Karpas-422 (cell line): Measurements from ENCODE around the gene HUS1. TPM values are rescaled to one million over a fixed set of nuclear protein-coding genes. Genes with fewer than 3 reads are reported as not detected.
A peak's percentile ranks its signal among the peaks of the same experiment; 100 is the strongest.
"Not testable (repeated sequence)": the region's sequence is repeated elsewhere in the genome, so short reads cannot be mapped to it uniquely, and the experiment has no call there.

Experiments used
- DNase-seq: peaks from one replicate; pipeline ENCODE4 v3.0.0-alpha.2; 2015
- H2AFZ ChIP-seq: fragments of 200-600 bp; sonication (generic); 2 replicates; pipeline ENCODE4 v1.6.1; 2014; ENCODE audit warnings: antibody characterized with exemption, low read length, mixed read lengths
- H3K27ac ChIP-seq: fragments of 200-600 bp; sonication (generic); 2 replicates; pipeline ENCODE4 v1.5.1; 2014; ENCODE audit warnings: mild to moderate bottlenecking, low read length, moderate library complexity
- H3K27me3 ChIP-seq: fragments of 200-600 bp; sonication (generic); 2 replicates; pipeline ENCODE4 v1.6.1; 2014; ENCODE audit warnings: low read length, mixed read lengths
- H3K36me3 ChIP-seq: fragments of 200-600 bp; sonication (generic); 2 replicates; pipeline ENCODE4 v1.6.1; 2014; ENCODE audit warnings: low read length, mixed read lengths; ENCODE audit not compliant: insufficient read depth
- H3K4me1 ChIP-seq: fragments of 200-600 bp; sonication (generic); 2 replicates; pipeline ENCODE4 v1.6.1; 2014; ENCODE audit warnings: mild to moderate bottlenecking, low read length, mixed read lengths
- H3K4me2 ChIP-seq: fragments of 200-600 bp; sonication (generic); 2 replicates; pipeline ENCODE4 v1.6.1; 2014; ENCODE audit warnings: low read length, low read depth, mild to moderate bottlenecking; ENCODE audit not compliant: poor library complexity, severe bottlenecking
- H3K4me3 ChIP-seq: fragments of 200-600 bp; sonication (generic); 2 replicates; pipeline ENCODE4 v1.5.1; 2014; ENCODE audit warnings: mild to moderate bottlenecking, antibody characterized with exemption, low read length, mixed read lengths
- H3K79me2 ChIP-seq: fragments of 200-600 bp; sonication (generic); 2 replicates; pipeline ENCODE4 v1.6.1; 2014; ENCODE audit warnings: mild to moderate bottlenecking, low read length, mixed read lengths
- H3K9ac ChIP-seq: fragments of 200-600 bp; sonication (generic); 2 replicates; pipeline ENCODE4 v1.6.0; 2014; ENCODE audit warnings: low read length
- H3K9me2 ChIP-seq: fragments of 200-600 bp; sonication (generic), shearing (Covaris generic); replicated peaks from 2 replicates; pipeline ENCODE4 v1.6.0; 2014; ENCODE audit warnings: mild to moderate bottlenecking, low read length, moderate library complexity; ENCODE audit not compliant: insufficient read depth
- H3K9me3 ChIP-seq: fragments of 300-700, 200-600 bp; sonication (generic); 2 replicates; pipeline ENCODE4 v1.6.1; 2014; ENCODE audit warnings: low read length, mixed read lengths
- H4K20me1 ChIP-seq: fragments of 200-600 bp; sonication (generic); 2 replicates; pipeline ENCODE4 v1.6.1; 2014; ENCODE audit warnings: mild to moderate bottlenecking, antibody characterized with exemption, low read length, low read depth; ENCODE audit not compliant: insufficient read depth
- total RNA-seq: library from RNA; depleted of rRNA; stranded (reverse); fragments of >200 nt; shearing (Covaris generic); gene quantifications from 2 replicates; pipeline ENCODE4 v1.2.3, GENCODE V29; 2014; ENCODE audit warnings: low replicate concordance

HUS1 gene
- total RNA-seq, 1 experiment from 2014 or later, result 19.6 TPM

DNA sequence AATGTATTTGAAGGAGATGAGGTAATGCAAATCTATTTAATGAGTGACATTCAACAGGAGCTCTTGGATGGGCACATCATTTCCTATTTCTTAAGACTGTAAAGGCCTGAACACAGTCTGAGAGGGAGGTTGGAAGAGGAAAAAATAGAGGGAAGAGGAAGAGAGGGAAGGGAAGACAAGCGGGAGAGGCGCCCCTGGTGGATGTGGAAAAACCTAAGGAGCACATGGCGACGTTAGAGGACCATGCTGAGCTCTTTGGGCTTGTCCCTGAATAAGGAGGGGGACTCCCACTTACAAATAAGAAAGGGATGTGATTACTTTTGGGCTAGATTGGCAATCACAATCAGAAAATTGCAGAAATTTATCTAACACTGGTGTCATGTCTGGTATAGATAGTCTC, 29.8 kb upstream of the HUS1 start:
- Histone ChIP-seq H3K9me3 (no peaks in the 10 kb centered on the region), H3K9me2 (no peaks in the 10 kb centered on the region), H3K27ac (no peak overlapping the region), H3K9ac (no peak overlapping the region), H3K4me1 (peaks cover 11% of the 10 kb centered on the region), H3K79me2 (no peaks in the 10 kb centered on the region), H3K36me3 (no peaks in the 10 kb centered on the region), H3K27me3 (no peaks in the 10 kb centered on the region), H4K20me1 (no peaks in the 10 kb centered on the region), H3K4me3 (no peak overlapping the region), H2AFZ (no peak overlapping the region), H3K4me2 (no peak overlapping the region)
- DNase-seq, result no peak

DNA sequence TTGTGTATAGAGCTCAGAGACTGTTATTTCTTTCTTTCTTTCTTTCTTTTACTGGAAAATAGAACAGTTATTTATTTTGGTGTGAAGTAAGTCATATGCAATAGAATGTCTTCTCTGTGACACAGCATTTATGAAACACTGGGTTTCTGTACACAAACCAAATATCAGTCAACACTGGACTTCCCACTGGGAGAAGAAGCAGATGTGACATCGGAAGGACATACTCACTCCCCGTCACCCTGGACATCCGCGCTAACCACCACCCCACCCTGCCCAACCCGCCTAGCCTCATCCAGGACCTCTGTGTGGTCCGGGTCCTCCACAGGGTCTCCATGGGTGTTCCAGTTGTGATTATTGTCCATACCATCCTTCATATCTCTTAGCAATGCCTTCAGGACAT, 27.5 kb upstream of the HUS1 start:
- no peaks in the 10 kb centered on the region for H3K27me3 ChIP-seq
- H3K9me2 ChIP-seq, result no peaks in the 10 kb centered on the region
- H4K20me1 ChIP-seq, result no peaks in the 10 kb centered on the region
- no peak overlapping the region for H3K4me3 ChIP-seq
- no peaks in the 10 kb centered on the region for H3K79me2 ChIP-seq
- no peaks in the 10 kb centered on the region for H3K9me3 ChIP-seq
- no peak overlapping the region for H3K27ac ChIP-seq
- no peak overlapping the region for H3K9ac ChIP-seq
- no peak for DNase-seq
- peaks cover 25% of the 10 kb centered on the region for H3K4me1 ChIP-seq
- H3K4me2 ChIP-seq, result no peak overlapping the region
- H2AFZ ChIP-seq, result no peak overlapping the region
- no peaks in the 10 kb centered on the region for H3K36me3 ChIP-seq

- no peaks in the 10 kb centered on the region for H3K79me2 ChIP-seq
- H3K4me2 ChIP-seq, result peak overlapping the region; percentile 40
- no peaks in the 10 kb centered on the region for H4K20me1 ChIP-seq
- H3K27me3 ChIP-seq, result no peaks in the 10 kb centered on the region
- no peaks in the 10 kb centered on the region for H3K9me3 ChIP-seq
- H3K9me2 ChIP-seq, result no peaks in the 10 kb centered on the region
- peak overlapping the region; percentile 44; the same call in 1 of the 2 replicates for H2AFZ ChIP-seq
- H3K27ac ChIP-seq, result peak overlapping the region; percentile 59
- no peaks in the 10 kb centered on the region for H3K36me3 ChIP-seq
- peak overlapping the region; percentile 22; the same call in 1 of the 2 replicates for H3K9ac ChIP-seq
- peaks cover 25% of the 10 kb centered on the region for H3K4me1 ChIP-seq
- DNase-seq, result peak; percentile 49
- H3K4me3 ChIP-seq, result peak overlapping the region; percentile 28; the same call in 1 of the 2 replicates
These were observed 25.2 kb upstream of the HUS1 start for GRCh38 chr7:48004638-48005037.

DNA sequence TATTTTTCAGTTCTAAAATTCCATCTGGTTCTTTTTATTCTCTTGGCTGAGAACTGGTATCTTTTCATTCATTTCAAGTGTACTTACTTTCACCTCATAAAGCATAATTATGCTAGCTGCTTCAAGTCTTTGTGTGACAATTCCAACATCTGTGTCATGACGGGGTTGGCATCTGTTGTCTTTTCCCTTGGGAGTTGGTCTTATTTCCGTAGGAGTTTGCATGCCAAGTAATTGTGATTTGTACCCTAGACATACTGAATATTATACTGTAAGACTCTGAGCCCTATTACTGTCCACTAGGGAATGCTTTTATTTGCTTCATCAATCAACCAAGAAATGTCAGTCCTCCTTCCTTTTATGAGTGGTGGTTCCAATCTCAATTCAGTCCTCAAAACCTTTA, 24.6 kb upstream of the HUS1 start:
- Histone ChIP-seq H3K27ac (peak overlapping the region; percentile 59), H3K4me2 (peak overlapping the region; percentile 40)
- peak; percentile 72 for DNase-seq

GRCh38 chr7:48000164-48000563, 20.7 kb upstream of the HUS1 start:
- H3K4me1 ChIP-seq, result peaks cover 23% of the 10 kb centered on the region
- not testable (repeated sequence) for H3K4me2 ChIP-seq, H3K79me2 ChIP-seq, H3K9me2 ChIP-seq, DNase-seq, H3K36me3 ChIP-seq, H3K27ac ChIP-seq, H2AFZ ChIP-seq, H4K20me1 ChIP-seq, H3K4me3 ChIP-seq, H3K9me3 ChIP-seq, H3K9ac ChIP-seq, H3K27me3 ChIP-seq

More for the DNA sequence above, 24.6 kb upstream of the HUS1 start:
- Histone ChIP-seq H2AFZ (peak overlapping the region; percentile 44; the same call in 1 of the 2 replicates), H3K9me2 (no peaks in the 10 kb centered on the region), H3K9ac (peak overlapping the region; percentile 22; the same call in 1 of the 2 replicates), H3K9me3 (no peaks in the 10 kb centered on the region), H3K36me3 (no peaks in the 10 kb centered on the region), H4K20me1 (no peaks in the 10 kb centered on the region), H3K27me3 (no peaks in the 10 kb centered on the region), H3K79me2 (no peaks in the 10 kb centered on the region), H3K4me3 (peak overlapping the region; percentile 28; the same call in 1 of the 2 replicates), H3K4me1 (peaks cover 25% of the 10 kb centered on the region)

DNA sequence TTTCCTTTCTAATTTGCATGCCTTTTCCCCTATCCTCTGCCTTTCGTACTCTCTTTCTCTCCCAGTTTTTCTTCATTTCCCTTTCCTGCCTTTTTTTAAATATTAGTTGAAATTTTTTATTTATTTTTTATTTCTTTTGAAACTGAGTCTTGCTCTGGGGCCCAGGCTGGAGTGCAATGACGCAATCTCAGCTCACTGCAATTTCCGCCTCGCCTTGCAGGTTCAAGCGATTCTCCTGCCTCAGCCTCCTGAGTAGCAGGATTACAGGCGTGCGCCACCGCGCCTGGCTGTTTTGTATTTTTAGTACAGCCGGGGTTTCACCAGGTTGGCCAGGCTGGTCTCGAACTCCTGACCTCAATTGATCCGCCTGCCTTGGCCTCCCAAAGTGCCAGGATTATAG, 20.0 kb upstream of the HUS1 start:
- no peak overlapping the region for H3K27ac ChIP-seq
- H2AFZ ChIP-seq, result no peak overlapping the region
- no peak overlapping the region for H3K4me3 ChIP-seq
- peaks cover 16% of the 10 kb centered on the region for H3K4me1 ChIP-seq
- H3K27me3 ChIP-seq, result no peaks in the 10 kb centered on the region
- H3K36me3 ChIP-seq, result no peaks in the 10 kb centered on the region
- H3K4me2 ChIP-seq, result no peak overlapping the region
- no peaks in the 10 kb centered on the region for H3K9me3 ChIP-seq
- no peaks in the 10 kb centered on the region for H3K79me2 ChIP-seq
- H3K9me2 ChIP-seq, result no peaks in the 10 kb centered on the region
- H4K20me1 ChIP-seq, result no peaks in the 10 kb centered on the region
- no peak overlapping the region for H3K9ac ChIP-seq
- no peak for DNase-seq

- Histone ChIP-seq H4K20me1 (no peaks in the 10 kb centered on the region), H3K4me3 (peak overlapping the region; percentile 70), H3K4me2 (peak overlapping the region; percentile 80), H3K9me3 (no peaks in the 10 kb centered on the region), H3K9me2 (no peaks in the 10 kb centered on the region), H2AFZ (peak overlapping the region; percentile 90), H3K9ac (peak overlapping the region; percentile 70), H3K36me3 (no peaks in the 10 kb centered on the region), H3K4me1 (peaks cover 16% of the 10 kb centered on the region), H3K79me2 (no peaks in the 10 kb centered on the region), H3K27ac (peak overlapping the region; percentile 45), H3K27me3 (no peaks in the 10 kb centered on the region)
- DNase-seq, result no peak
These were observed 13.0 kb upstream of the HUS1 start for GRCh38 chr7:47992446-47992845.

DNA sequence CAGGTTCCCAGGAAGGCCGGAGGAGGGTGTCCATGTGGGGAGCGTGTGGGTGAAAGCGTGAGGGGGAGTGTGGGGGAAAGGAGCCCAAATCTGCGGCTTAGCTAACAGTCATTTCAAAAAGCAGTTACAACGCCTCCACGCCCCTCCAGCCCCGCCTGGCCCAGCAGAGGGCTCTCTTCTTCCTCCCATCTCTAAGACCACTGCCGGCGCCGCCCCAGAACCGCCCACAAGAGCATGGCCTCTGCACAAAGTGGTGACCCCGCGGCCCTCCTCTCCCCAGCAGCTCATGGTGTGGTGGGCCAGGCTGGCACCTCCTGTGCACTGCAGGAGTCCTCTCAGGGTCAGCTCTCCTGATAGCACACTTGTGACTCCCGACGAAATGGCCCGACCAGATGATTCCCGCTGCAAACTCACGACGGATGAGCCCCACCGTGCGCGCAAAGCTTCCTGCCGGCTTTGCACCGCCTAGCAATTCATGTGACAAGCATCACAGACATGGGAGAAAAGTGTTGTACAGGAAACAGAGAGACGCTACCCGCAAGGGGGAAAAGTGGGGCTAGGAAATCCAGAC, 12.4 kb upstream of the HUS1 start:
- H2AFZ ChIP-seq, result peak overlapping the region; percentile 90
- peaks cover 16% of the 10 kb centered on the region for H3K4me1 ChIP-seq
- no peaks in the 10 kb centered on the region for H3K79me2 ChIP-seq
- no peaks in the 10 kb centered on the region for H3K36me3 ChIP-seq
- H3K9ac ChIP-seq, result peak overlapping the region; percentile 70
- H3K27ac ChIP-seq, result peak overlapping the region; percentile 45
- peak overlapping the region; percentile 70 for H3K4me3 ChIP-seq
- peak overlapping the region; percentile 80 for H3K4me2 ChIP-seq
- H3K9me3 ChIP-seq, result no peaks in the 10 kb centered on the region
- peak; percentile 94 for DNase-seq
- no peaks in the 10 kb centered on the region for H3K27me3 ChIP-seq
- no peaks in the 10 kb centered on the region for H3K9me2 ChIP-seq
- H4K20me1 ChIP-seq, result no peaks in the 10 kb centered on the region
